Neural cell (in vitro differentiated cells): ENCODE data around the gene NEFH. TPM values are rescaled to one million over a fixed set of nuclear protein-coding genes. Genes with fewer than 3 reads are reported as not detected.

Source experiments
- H2AFZ ChIP-seq: fragments of 200-600, 300-800 bp; sonication (generic), shearing (Covaris generic); 2 replicates; pipeline ENCODE4 v1.6.0; 2014; ENCODE audit warnings: low read depth, mild to moderate bottlenecking, antibody characterized with exemption, low read length, moderate library complexity
- H3F3A ChIP-seq: fragments of 200-600 bp; shearing (Covaris generic); 2 replicates; pipeline ENCODE4 v1.6.1; 2016; ENCODE audit warnings: mild to moderate bottlenecking, moderate library complexity, mixed read lengths, antibody characterized with exemption, low read length; ENCODE audit not compliant: insufficient read depth, poor library complexity, severe bottlenecking
- H3K27ac ChIP-seq: fragments of 200-600, 300-800 bp; sonication (generic), shearing (Covaris generic); 2 replicates; pipeline ENCODE4 v1.5.1; 2014; ENCODE audit warnings: mild to moderate bottlenecking, low read length, moderate library complexity
- H3K27me3 ChIP-seq: fragments of 300-800, 200-600 bp; sonication (generic), shearing (Covaris generic); 2 replicates; pipeline ENCODE4 v1.6.0; 2014; ENCODE audit warnings: mild to moderate bottlenecking, low read depth, low read length, moderate library complexity; ENCODE audit not compliant: insufficient read depth
- H3K36me3 ChIP-seq: fragments of 300-800, 200-600 bp; sonication (generic), shearing (Covaris generic); 2 replicates; pipeline ENCODE4 v1.5.1; 2014; ENCODE audit warnings: mild to moderate bottlenecking, antibody characterized with exemption, low read length, moderate library complexity; ENCODE audit not compliant: insufficient read depth
- H3K4me2 ChIP-seq: fragments of 300-800, 200-600 bp; sonication (generic), shearing (Covaris generic); 2 replicates; pipeline ENCODE4 v1.6.0; 2014; ENCODE audit warnings: mild to moderate bottlenecking, low read length
- H3K4me3 ChIP-seq: fragments of 300-800, 200-600 bp; sonication (generic), shearing (Covaris generic); 2 replicates; pipeline ENCODE4 v1.5.1; 2014; ENCODE audit warnings: mild to moderate bottlenecking, low read length, moderate library complexity
- H3K79me2 ChIP-seq: fragments of 200-600 bp; shearing (Covaris generic); replicated peaks from 2 replicates; pipeline ENCODE4 v1.6.0; 2014; ENCODE audit warnings: mild to moderate bottlenecking, low read length, moderate library complexity; ENCODE audit not compliant: insufficient read depth
- H3K9ac ChIP-seq: fragments of 300-800, 200-600 bp; sonication (generic), shearing (Covaris generic); 2 replicates; pipeline ENCODE4 v1.6.1; 2016; ENCODE audit warnings: mild to moderate bottlenecking, low read length, mixed read lengths
- H3K9me2 ChIP-seq: fragments of 200-600 bp; shearing (Covaris generic); 2 replicates; pipeline ENCODE4 v1.6.1; 2016; ENCODE audit warnings: mild to moderate bottlenecking, low read length, mixed read lengths; ENCODE audit not compliant: insufficient read depth
- H3K9me3 ChIP-seq: fragments of 200-600, 300-800 bp; sonication (generic), shearing (Covaris generic); 2 replicates; pipeline ENCODE4 v1.6.1; 2016; ENCODE audit warnings: mild to moderate bottlenecking, mixed run types, low read length, moderate library complexity, mixed read lengths
- H4K20me1 ChIP-seq: fragments of 200-600 bp; shearing (Covaris generic); 2 replicates; pipeline ENCODE4 v1.6.1; 2016; ENCODE audit warnings: mild to moderate bottlenecking, mixed run types; ENCODE audit not compliant: insufficient read depth
- EP300 ChIP-seq: fragments of 450-650 bp; conservative IDR thresholded peaks from 2 replicates; pipeline ENCODE4 v1.6.1; 2014; ENCODE audit warnings: antibody characterized with exemption, mild to moderate bottlenecking, moderate library complexity; ENCODE audit not compliant: poor library complexity, severe bottlenecking
- EZH2 ChIP-seq: fragments of 200-600, 300-800 bp; shearing (Covaris generic), sonication (generic); IDR thresholded peaks from 2 replicates; pipeline ENCODE4 v1.6.1; 2014; ENCODE audit warnings: antibody characterized with exemption, low read length, borderline replicate concordance, mild to moderate bottlenecking; ENCODE audit not compliant: insufficient read depth, poor library complexity, severe bottlenecking
- MXI1 ChIP-seq: fragments of 450-650 bp; conservative IDR thresholded peaks from 2 replicates; pipeline ENCODE4 v1.6.1; 2014; ENCODE audit warnings: antibody characterized with exemption, mild to moderate bottlenecking; ENCODE audit not compliant: poor library complexity, severe bottlenecking
- POLR2AphosphoS5 ChIP-seq: IDR thresholded peaks from 2 replicates; pipeline ENCODE4 v1.6.1; 2012
- RAD21 ChIP-seq: fragments of 450-650 bp; conservative IDR thresholded peaks from 2 replicates; pipeline ENCODE4 v1.6.1; 2014; ENCODE audit warnings: antibody characterized with exemption, mild to moderate bottlenecking, moderate library complexity
- SMC3 ChIP-seq: fragments of 450-650 bp; conservative IDR thresholded peaks from 2 replicates; pipeline ENCODE4 v1.6.1; 2014; ENCODE audit warnings: antibody characterized with exemption, mild to moderate bottlenecking, moderate library complexity; ENCODE audit not compliant: poor library complexity
- TAF1 ChIP-seq: IDR thresholded peaks from 2 replicates; pipeline ENCODE4 v1.6.1; 2012; ENCODE audit warnings: low read depth
- polyA plus RNA-seq: library from polyadenylated mRNA; depleted of rRNA; stranded (reverse); fragments of >200 nt; gene quantifications from 2 replicates; pipeline ENCODE4 v1.2.3, GENCODE V29; 2014
- TF ChIP-seq, protein P1 (sequence below): fragments of 450-650 bp; IDR thresholded peaks from 2 replicates; pipeline ENCODE4 v1.5.1; 2014; ENCODE audit warnings: antibody characterized with exemption, mild to moderate bottlenecking, moderate library complexity; ENCODE audit not compliant: poor library complexity, severe bottlenecking
- TF ChIP-seq, protein P2 (sequence below): IDR thresholded peaks from 2 replicates; pipeline ENCODE4 v1.6.1; 2012; ENCODE audit warnings: borderline replicate concordance

Gene NEFH
- polyA plus RNA-seq, 1 donor from 2014 or later = 0.05 TPM

DNA sequence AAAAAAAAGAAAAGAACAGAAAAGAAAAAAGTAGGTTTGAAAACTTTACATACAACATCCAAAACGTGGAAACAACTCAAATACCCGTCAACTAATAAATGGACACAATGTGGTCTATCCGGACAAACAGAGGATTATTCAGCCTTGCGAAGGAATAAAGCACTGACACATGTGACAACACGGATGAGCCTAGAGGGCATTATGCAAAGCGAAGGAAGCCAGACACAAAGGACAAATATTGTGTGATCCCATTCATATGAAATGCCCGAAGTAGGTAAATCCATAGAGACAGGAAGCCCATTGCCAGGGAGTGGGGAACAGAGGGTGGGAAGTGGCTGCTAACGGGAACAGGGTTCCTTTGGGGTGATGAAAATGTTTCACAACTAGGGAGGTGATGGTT, 29.8 kb upstream of the NEFH start:
- H3K9me2 ChIP-seq = no peaks in the 10 kb centered on the region
- H3K27me3 ChIP-seq = no peaks in the 10 kb centered on the region
- H3K9me3 ChIP-seq = no peaks in the 10 kb centered on the region
- no peaks in the 10 kb centered on the region for H3K79me2 ChIP-seq
- H3K9ac ChIP-seq = no peak overlapping the region
- no peaks in the 10 kb centered on the region for H3F3A ChIP-seq
- no peak overlapping the region for H3K27ac ChIP-seq
- H3K36me3 ChIP-seq = no peaks in the 10 kb centered on the region
- H2AFZ ChIP-seq = no peak overlapping the region
- TF ChIP-seq TAF1 (no peak), POLR2AphosphoS5 (no peak), SMC3 (no peak), RAD21 (no peak), EZH2 (no peak), EP300 (no peak)
- TF ChIP-seq, protein P1, sequence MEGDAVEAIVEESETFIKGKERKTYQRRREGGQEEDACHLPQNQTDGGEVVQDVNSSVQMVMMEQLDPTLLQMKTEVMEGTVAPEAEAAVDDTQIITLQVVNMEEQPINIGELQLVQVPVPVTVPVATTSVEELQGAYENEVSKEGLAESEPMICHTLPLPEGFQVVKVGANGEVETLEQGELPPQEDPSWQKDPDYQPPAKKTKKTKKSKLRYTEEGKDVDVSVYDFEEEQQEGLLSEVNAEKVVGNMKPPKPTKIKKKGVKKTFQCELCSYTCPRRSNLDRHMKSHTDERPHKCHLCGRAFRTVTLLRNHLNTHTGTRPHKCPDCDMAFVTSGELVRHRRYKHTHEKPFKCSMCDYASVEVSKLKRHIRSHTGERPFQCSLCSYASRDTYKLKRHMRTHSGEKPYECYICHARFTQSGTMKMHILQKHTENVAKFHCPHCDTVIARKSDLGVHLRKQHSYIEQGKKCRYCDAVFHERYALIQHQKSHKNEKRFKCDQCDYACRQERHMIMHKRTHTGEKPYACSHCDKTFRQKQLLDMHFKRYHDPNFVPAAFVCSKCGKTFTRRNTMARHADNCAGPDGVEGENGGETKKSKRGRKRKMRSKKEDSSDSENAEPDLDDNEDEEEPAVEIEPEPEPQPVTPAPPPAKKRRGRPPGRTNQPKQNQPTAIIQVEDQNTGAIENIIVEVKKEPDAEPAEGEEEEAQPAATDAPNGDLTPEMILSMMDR = no peak
- TF ChIP-seq, protein P2, sequence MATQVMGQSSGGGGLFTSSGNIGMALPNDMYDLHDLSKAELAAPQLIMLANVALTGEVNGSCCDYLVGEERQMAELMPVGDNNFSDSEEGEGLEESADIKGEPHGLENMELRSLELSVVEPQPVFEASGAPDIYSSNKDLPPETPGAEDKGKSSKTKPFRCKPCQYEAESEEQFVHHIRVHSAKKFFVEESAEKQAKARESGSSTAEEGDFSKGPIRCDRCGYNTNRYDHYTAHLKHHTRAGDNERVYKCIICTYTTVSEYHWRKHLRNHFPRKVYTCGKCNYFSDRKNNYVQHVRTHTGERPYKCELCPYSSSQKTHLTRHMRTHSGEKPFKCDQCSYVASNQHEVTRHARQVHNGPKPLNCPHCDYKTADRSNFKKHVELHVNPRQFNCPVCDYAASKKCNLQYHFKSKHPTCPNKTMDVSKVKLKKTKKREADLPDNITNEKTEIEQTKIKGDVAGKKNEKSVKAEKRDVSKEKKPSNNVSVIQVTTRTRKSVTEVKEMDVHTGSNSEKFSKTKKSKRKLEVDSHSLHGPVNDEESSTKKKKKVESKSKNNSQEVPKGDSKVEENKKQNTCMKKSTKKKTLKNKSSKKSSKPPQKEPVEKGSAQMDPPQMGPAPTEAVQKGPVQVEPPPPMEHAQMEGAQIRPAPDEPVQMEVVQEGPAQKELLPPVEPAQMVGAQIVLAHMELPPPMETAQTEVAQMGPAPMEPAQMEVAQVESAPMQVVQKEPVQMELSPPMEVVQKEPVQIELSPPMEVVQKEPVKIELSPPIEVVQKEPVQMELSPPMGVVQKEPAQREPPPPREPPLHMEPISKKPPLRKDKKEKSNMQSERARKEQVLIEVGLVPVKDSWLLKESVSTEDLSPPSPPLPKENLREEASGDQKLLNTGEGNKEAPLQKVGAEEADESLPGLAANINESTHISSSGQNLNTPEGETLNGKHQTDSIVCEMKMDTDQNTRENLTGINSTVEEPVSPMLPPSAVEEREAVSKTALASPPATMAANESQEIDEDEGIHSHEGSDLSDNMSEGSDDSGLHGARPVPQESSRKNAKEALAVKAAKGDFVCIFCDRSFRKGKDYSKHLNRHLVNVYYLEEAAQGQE = no peak
- no peak overlapping the region for H3K4me3 ChIP-seq
- H3K4me2 ChIP-seq = no peak overlapping the region
- no peaks in the 10 kb centered on the region for H4K20me1 ChIP-seq

DNA sequence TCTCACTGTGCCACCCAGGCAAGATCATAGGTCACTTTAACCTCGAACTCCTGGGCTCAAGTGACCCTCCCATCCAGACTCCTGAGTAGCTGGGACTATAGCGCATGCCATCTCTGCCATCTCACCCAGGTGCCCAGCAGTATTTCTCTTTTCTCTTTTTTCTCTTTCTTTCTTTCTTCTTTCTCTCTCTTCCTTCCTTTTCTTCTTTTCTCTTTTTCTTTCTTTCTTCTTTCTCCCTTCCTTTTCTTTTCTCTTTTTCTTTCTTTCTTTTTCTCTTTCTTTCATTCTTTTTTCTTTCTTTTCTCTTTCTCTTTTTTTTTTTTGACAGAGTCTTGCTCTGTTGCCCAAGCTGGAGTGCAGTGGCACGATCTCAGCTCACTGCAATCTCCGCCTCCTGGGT, 28.2 kb upstream of the NEFH start:
- Histone ChIP-seq H3K4me2 (no peak overlapping the region), H3K9me3 (no peaks in the 10 kb centered on the region), H3K79me2 (no peaks in the 10 kb centered on the region), H3K27me3 (no peaks in the 10 kb centered on the region), H2AFZ (no peak overlapping the region), H3K27ac (no peak overlapping the region), H3K36me3 (no peaks in the 10 kb centered on the region), H3K9ac (no peak overlapping the region), H3K4me3 (no peak overlapping the region), H3K9me2 (no peaks in the 10 kb centered on the region), H4K20me1 (no peaks in the 10 kb centered on the region), H3F3A (no peaks in the 10 kb centered on the region)
- TF ChIP-seq EZH2 = no peak
- TF ChIP-seq, protein P1 = no peak
- no peak for TF ChIP-seq RAD21
- no peak for TF ChIP-seq POLR2AphosphoS5
- TF ChIP-seq TAF1 = no peak
- no peak for TF ChIP-seq SMC3
- TF ChIP-seq, protein P2 = no peak
- TF ChIP-seq MXI1 = no peak
- TF ChIP-seq EP300 = no peak
